H9 (cell line): ENCODE measurements around the gene ZNRF1. TPM values are rescaled to one million over a fixed set of nuclear protein-coding genes. Genes with fewer than 3 reads are reported as not detected.

ENCODE experiments used
- DNase-seq: peaks from one replicate; pipeline ENCODE4 v3.0.0-alpha.2; 2017
- H2AFZ ChIP-seq: one replicate; pipeline ENCODE4 v1.6.1; 2013; ENCODE audit warnings: mild to moderate bottlenecking, low read length, control low read depth, moderate library complexity
- H2AK5ac ChIP-seq: 2 replicates; pipeline ENCODE4 v1.6.1; 2013; ENCODE audit warnings: low read length, control low read depth, mixed read lengths; ENCODE audit not compliant: insufficient read length
- H2BK120ac ChIP-seq: one replicate; pipeline ENCODE4 v1.6.1; 2013; ENCODE audit warnings: low read depth, mild to moderate bottlenecking, low read length, control low read depth, inconsistent platforms; ENCODE audit not compliant: poor library complexity, severe bottlenecking
- H2BK12ac ChIP-seq: 2 replicates; pipeline ENCODE4 v1.6.1; 2013; ENCODE audit warnings: low read length, control low read depth, mixed read lengths, low read depth; ENCODE audit not compliant: insufficient read length
- H2BK15ac ChIP-seq: 2 replicates; pipeline ENCODE4 v1.6.1; 2013; ENCODE audit warnings: low read depth, low read length, control low read depth
- H2BK20ac ChIP-seq: one replicate; pipeline ENCODE4 v1.6.1; 2013; ENCODE audit warnings: low read depth, mild to moderate bottlenecking, low read length, control low read depth, inconsistent platforms; ENCODE audit not compliant: poor library complexity, severe bottlenecking
- H2BK5ac ChIP-seq: 2 replicates; pipeline ENCODE4 v1.6.1; 2013; ENCODE audit warnings: low read length, control low read depth, mixed read lengths; ENCODE audit not compliant: insufficient read length
- H3K14ac ChIP-seq: 2 replicates; pipeline ENCODE4 v1.6.1; 2013; ENCODE audit warnings: low read length, control low read depth; ENCODE audit not compliant: insufficient read depth
- H3K18ac ChIP-seq: 2 replicates; pipeline ENCODE4 v1.6.1; 2013; ENCODE audit warnings: low read depth, mild to moderate bottlenecking, mixed read lengths, low read length, control low read depth; ENCODE audit not compliant: insufficient read length
- H3K23ac ChIP-seq: 2 replicates; pipeline ENCODE4 v1.6.1; 2013; ENCODE audit warnings: low read length, control low read depth, mixed read lengths, low read depth; ENCODE audit not compliant: insufficient read length
- H3K23me2 ChIP-seq: 2 replicates; pipeline ENCODE4 v1.6.1; 2013; ENCODE audit warnings: low read depth, mild to moderate bottlenecking, mixed read lengths, low read length, control low read depth; ENCODE audit not compliant: insufficient read length, poor library complexity, severe bottlenecking
- H3K27ac ChIP-seq: 2 replicates; pipeline ENCODE4 v1.5.1; 2013; ENCODE audit warnings: low read length, control low read depth, mixed read lengths, low read depth; ENCODE audit not compliant: insufficient read length
- H3K27me3 ChIP-seq: 2 replicates; pipeline ENCODE4 v1.6.1; 2013; ENCODE audit warnings: low read length, control low read depth, inconsistent platforms; ENCODE audit not compliant: insufficient read depth
- H3K4ac ChIP-seq: 2 replicates; pipeline ENCODE4 v1.6.1; 2013; ENCODE audit warnings: low read depth, mild to moderate bottlenecking, control low read depth, inconsistent platforms, low read length, moderate library complexity
- H3K4me1 ChIP-seq: 2 replicates; pipeline ENCODE4 v1.6.1; 2013; ENCODE audit warnings: low read length, control low read depth, inconsistent platforms; ENCODE audit not compliant: insufficient read depth
- H3K4me2 ChIP-seq: 2 replicates; pipeline ENCODE4 v1.6.1; 2013; ENCODE audit warnings: low read length, control low read depth, mixed read lengths; ENCODE audit not compliant: insufficient read length, insufficient read depth
- H3K56ac ChIP-seq: 2 replicates; pipeline ENCODE4 v1.6.1; 2013; ENCODE audit warnings: low read depth, mild to moderate bottlenecking, mixed read lengths, low read length, control low read depth; ENCODE audit not compliant: insufficient read length
- H3K79me1 ChIP-seq: 2 replicates; pipeline ENCODE4 v1.6.1; 2013; ENCODE audit warnings: low read depth, mild to moderate bottlenecking, moderate library complexity, low read length, control low read depth, inconsistent platforms; ENCODE audit not compliant: insufficient read depth, poor library complexity, severe bottlenecking
- H3K79me2 ChIP-seq: 2 replicates; pipeline ENCODE4 v1.6.1; 2013; ENCODE audit warnings: low read length, control low read depth, inconsistent platforms; ENCODE audit not compliant: insufficient read depth
- H3K9ac ChIP-seq: 2 replicates; pipeline ENCODE4 v1.6.1; 2013; ENCODE audit warnings: low read length, control low read depth, mixed read lengths; ENCODE audit not compliant: insufficient read length; ENCODE audit errors: extremely low read depth
- H3K9me3 ChIP-seq: one replicate; pipeline ENCODE4 v1.6.1; 2013; ENCODE audit warnings: low read depth, low read length, inconsistent platforms; ENCODE audit not compliant: control insufficient read depth
- H3T11ph ChIP-seq: one replicate; pipeline ENCODE4 v1.6.1; 2013; ENCODE audit warnings: mild to moderate bottlenecking, low read length, control low read depth, inconsistent platforms
- H4K20me1 ChIP-seq: one replicate; pipeline ENCODE4 v1.6.1; 2013; ENCODE audit not compliant: control insufficient read depth, insufficient read length, insufficient read depth
- H4K5ac ChIP-seq: 2 replicates; pipeline ENCODE4 v1.6.1; 2013; ENCODE audit warnings: low read depth, mild to moderate bottlenecking, mixed read lengths, low read length, control low read depth; ENCODE audit not compliant: insufficient read length
- H4K8ac ChIP-seq: replicated peaks from 2 replicates; pipeline ENCODE4 v1.6.1; 2013; ENCODE audit warnings: low read length, control low read depth, mixed read lengths, low read depth; ENCODE audit not compliant: insufficient read length
- H4K91ac ChIP-seq: 2 replicates; pipeline ENCODE4 v1.6.1; 2013; ENCODE audit warnings: low read depth, mild to moderate bottlenecking, moderate library complexity, mixed read lengths, low read length, control low read depth; ENCODE audit not compliant: insufficient read length
- H3K27ac Mint-ChIP-seq, 3 experiments: 2 replicates in 2 of 3; 3 replicates in 1 of 3; pipeline ENCODE4 v1.8.0; 2020 to 2021; ENCODE audit warnings: mixed read lengths in 3 of 3, mild to moderate bottlenecking in 1 of 3, moderate library complexity in 1 of 3
- H3K27me3 Mint-ChIP-seq: 2 replicates; pipeline ENCODE4 v1.8.0; 2021; ENCODE audit warnings: low read depth, mild to moderate bottlenecking, moderate library complexity, mixed read lengths
- H3K36me3 Mint-ChIP-seq, 3 experiments: 2 replicates in 2 of 3; 3 replicates in 1 of 3; pipeline ENCODE4 v1.8.0; 2020 to 2021; ENCODE audit warnings: low read depth in 3 of 3, mixed read lengths in 3 of 3; ENCODE audit not compliant: insufficient read depth in 1 of 3
- H3K4me1 Mint-ChIP-seq, 2 experiments: 2 replicates each; pipeline ENCODE4 v1.8.0; 2020; ENCODE audit warnings: mixed read lengths in 2 of 2
- H3K4me3 Mint-ChIP-seq, 2 experiments: 2 replicates in 1 of 2; 3 replicates in 1 of 2; pipeline ENCODE4 v1.8.0; 2020 to 2021; ENCODE audit warnings: mild to moderate bottlenecking in 2 of 2, mixed read lengths in 2 of 2, moderate library complexity in 1 of 2
- H3K9me3 Mint-ChIP-seq, 2 experiments: 2 replicates in 1 of 2; 3 replicates in 1 of 2; pipeline ENCODE4 v1.8.0; 2020; ENCODE audit warnings: mild to moderate bottlenecking in 2 of 2, mixed read lengths in 2 of 2, moderate library complexity in 1 of 2
- WGBS: extraction: QIAGEN DNeasy Blood & Tissue Kit; methylation state at CpG from one replicate; pipeline ENCODE4 v1.1.7; 2013; ENCODE audit warnings: missing lambda C conversion rate, low lambda C conversion rate, mixed read lengths; ENCODE audit not compliant: insufficient read length; ENCODE audit errors: extremely low coverage; 5-methylcytosine and 5-hydroxymethylcytosine counted together
- total RNA-seq: library from RNA; stranded (reverse); gene quantifications from 2 replicates; pipeline ENCODE4 v1.2.1, GENCODE V29; 2021
- TF ChIP-seq, protein P1 (sequence below): fragments of 200-600 bp; sonication (generic); conservative IDR thresholded peaks from 3 replicates; pipeline ENCODE4 v1.8.0; 2021; ENCODE audit warnings: antibody characterized with exemption, mild to moderate bottlenecking

Gene ZNRF1
- total RNA-seq, 1 experiment from 2014 or later, result 49.6 TPM

DNA sequence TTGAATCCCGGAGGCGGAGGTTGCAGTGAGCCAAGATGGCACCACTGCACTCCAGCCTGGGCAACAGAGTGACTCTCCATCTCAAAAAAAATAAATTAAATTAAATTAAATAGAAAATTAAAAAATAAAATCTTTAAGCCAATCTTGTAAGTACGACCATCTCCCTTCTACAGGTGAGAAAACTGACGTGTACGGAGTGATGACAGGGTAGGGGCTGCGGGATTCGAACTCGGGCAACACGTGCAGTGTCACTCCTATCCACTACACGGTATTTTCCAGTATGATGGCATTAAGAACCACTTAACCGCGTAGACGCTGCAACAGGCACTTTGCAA is 14.7 kb upstream of the ZNRF1 start:
- no peak overlapping the region for H2BK15ac ChIP-seq

More for the DNA sequence above, 14.7 kb upstream of the ZNRF1 start:
- Histone ChIP-seq H3K56ac (no peak overlapping the region), H4K20me1 (no peaks in the 10 kb centered on the region), H2AFZ (no peak overlapping the region), H4K91ac (no peak overlapping the region), H2BK5ac (no peak overlapping the region), H3K27ac (no peak overlapping the region), H3K18ac (peak overlapping the region; percentile 61), H4K5ac (no peak overlapping the region), H3K79me1 (no peaks in the 10 kb centered on the region), H3K27me3 (no peaks in the 10 kb centered on the region), H3T11ph (no peak overlapping the region), H3K4me1 (no peaks in the 10 kb centered on the region), H3K23ac (no peak overlapping the region), H3K4ac (no peak overlapping the region), H3K9me3 (no peaks in the 10 kb centered on the region), H3K23me2 (peaks cover 5% of the 10 kb centered on the region), H2BK20ac (no peak overlapping the region), H4K8ac (no peak overlapping the region), H2AK5ac (no peak overlapping the region), H3K14ac (peak overlapping the region; percentile 53; the same call in 1 of the 2 replicates), H2BK12ac (no peak overlapping the region), H3K9ac (peak overlapping the region; percentile 64), H3K4me2 (peak overlapping the region; percentile 84), H2BK120ac (no peak overlapping the region), H3K79me2 (no peaks in the 10 kb centered on the region)
- WGBS, result no CpG with 5 or more reads among the region's 13 CpGs
- Mint-ChIP-seq H3K4me1 (peaks cover 3 to 6% of the 10 kb centered on the region in 2 experiments), H3K27me3 (no peaks in the 10 kb centered on the region), H3K9me3 (no peaks in the 10 kb centered on the region; a peak in 1 of 5 replicates), H3K27ac (peak overlapping the region in 2 of 3 experiments; percentile 92 to 96; a peak in 3 of 7 replicates), H3K4me3 (peak overlapping the region; percentile 88 to 94), H3K36me3 (peaks cover 0 to 4% (median 3%) of the 10 kb centered on the region in 3 experiments; a peak in 5 of 7 replicates)
- TF ChIP-seq, protein P1, sequence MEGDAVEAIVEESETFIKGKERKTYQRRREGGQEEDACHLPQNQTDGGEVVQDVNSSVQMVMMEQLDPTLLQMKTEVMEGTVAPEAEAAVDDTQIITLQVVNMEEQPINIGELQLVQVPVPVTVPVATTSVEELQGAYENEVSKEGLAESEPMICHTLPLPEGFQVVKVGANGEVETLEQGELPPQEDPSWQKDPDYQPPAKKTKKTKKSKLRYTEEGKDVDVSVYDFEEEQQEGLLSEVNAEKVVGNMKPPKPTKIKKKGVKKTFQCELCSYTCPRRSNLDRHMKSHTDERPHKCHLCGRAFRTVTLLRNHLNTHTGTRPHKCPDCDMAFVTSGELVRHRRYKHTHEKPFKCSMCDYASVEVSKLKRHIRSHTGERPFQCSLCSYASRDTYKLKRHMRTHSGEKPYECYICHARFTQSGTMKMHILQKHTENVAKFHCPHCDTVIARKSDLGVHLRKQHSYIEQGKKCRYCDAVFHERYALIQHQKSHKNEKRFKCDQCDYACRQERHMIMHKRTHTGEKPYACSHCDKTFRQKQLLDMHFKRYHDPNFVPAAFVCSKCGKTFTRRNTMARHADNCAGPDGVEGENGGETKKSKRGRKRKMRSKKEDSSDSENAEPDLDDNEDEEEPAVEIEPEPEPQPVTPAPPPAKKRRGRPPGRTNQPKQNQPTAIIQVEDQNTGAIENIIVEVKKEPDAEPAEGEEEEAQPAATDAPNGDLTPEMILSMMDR, result no peak
- DNase-seq, result no peak
